Body of pancreas (tissue), 4 donors: ENCODE results near the gene ADAMTSL2.

Source experiments
- POLR2A ChIP-seq, 3 donors: fragments of 450-650 bp; IDR thresholded peaks; one replicate each; pipeline ENCODE4 v1.6.1; 2016; ENCODE audit warnings: antibody characterized with exemption in 3 of 3, mild to moderate bottlenecking in 2 of 3
- TF ChIP-seq, protein P1 (sequence below), 7 experiments: fragments of 450-650 bp in 4 of 7; fragments of 200-600 bp in 3 of 7; sonication (generic) in 3 of 7; IDR thresholded peaks; one replicate each; pipeline ENCODE4 v1.5.1; 2016 to 2019; ENCODE audit warnings: antibody characterized with exemption in 7 of 7

DNA sequence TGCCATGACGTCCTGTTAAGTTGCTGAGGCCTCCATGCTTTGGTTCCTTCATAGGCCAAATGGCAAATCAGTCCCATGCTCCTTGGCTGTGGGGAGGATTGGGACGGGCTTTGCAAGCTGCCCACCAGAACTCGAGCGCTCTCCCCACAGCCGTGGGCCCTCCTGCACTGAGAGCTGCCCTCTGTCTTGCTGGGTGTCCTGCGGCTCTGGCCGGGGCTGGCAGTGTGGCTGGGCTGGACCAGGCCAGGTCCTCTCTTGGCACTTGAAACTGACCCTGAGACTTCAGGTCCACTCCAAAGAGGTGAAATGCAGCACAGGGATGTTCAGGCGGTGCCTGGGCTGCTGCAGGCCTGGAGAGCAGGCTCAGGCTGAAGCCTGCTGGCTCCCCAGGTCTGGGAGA lies 16.8 kb upstream of the ADAMTSL2 start:
- TF ChIP-seq, protein P1, sequence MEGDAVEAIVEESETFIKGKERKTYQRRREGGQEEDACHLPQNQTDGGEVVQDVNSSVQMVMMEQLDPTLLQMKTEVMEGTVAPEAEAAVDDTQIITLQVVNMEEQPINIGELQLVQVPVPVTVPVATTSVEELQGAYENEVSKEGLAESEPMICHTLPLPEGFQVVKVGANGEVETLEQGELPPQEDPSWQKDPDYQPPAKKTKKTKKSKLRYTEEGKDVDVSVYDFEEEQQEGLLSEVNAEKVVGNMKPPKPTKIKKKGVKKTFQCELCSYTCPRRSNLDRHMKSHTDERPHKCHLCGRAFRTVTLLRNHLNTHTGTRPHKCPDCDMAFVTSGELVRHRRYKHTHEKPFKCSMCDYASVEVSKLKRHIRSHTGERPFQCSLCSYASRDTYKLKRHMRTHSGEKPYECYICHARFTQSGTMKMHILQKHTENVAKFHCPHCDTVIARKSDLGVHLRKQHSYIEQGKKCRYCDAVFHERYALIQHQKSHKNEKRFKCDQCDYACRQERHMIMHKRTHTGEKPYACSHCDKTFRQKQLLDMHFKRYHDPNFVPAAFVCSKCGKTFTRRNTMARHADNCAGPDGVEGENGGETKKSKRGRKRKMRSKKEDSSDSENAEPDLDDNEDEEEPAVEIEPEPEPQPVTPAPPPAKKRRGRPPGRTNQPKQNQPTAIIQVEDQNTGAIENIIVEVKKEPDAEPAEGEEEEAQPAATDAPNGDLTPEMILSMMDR (IDR thresholded peaks at IDR 0.05): no peak
- TF ChIP-seq POLR2A (IDR thresholded peaks at IDR 0.05): no peak
